ENCODE measurements around the gene GINS1. TPM values are rescaled to one million over a fixed set of nuclear protein-coding genes. Genes with fewer than 3 reads are reported as not detected.

GINS1 gene
- total and polyA plus RNA-seq, 2 of the 13 experiments (the other 11 are each of a cell fraction or from before 2014, with no cell fraction given) = 14.6 to 59.9 TPM

DNA sequence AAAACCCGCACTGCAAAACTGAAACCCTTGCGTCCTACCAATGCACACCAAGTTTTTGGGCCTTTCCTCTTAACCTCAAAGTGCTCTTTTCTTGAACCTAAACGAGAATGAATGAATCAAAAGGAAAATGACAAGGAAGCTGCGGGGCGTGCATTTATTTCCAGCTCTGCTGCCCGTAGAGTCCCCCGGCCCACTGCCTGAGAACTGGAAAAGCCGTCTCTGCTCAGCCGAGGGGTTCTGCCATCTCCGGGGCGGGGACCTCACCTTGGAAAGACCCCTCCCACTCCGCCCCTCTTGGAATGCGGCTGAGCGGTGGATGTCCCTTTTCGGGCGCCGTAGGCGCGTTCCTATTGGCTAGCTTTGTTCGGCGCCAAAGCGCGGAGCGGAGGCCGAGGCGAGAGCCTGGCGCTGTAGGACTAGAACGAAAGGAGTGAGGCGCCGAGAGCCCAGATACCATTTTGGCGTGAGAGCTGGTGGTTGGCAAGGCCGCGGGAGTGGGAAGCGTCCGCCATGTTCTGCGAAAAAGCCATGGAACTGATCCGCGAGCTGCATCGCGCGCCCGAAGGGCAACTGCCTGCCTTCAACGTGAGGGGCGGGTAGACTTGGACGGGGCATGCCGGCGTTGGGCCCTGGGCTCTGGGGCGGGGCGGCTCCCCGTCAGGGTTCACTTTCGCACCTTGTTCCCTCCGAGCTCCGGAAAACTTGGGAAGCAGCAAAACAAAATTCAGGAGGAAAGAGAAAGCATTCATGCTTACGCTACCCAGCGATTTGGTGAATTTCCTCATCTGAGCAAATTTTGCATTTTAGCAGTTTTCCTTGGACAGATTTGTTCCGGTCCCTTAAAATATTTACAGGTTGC lies at the start of gene GINS1 (continued):
- peak; percentile 94; the same call in 1 of the 2 replicates for TF ChIP-seq ZNF550 (CRISPR knock-in tag; IDR thresholded peaks at IDR 0.05; ENCODE audit: borderline replicate concordance)
- peak; percentile 98 for TF ChIP-seq ZNF446 (CRISPR knock-in tag; IDR thresholded peaks at IDR 0.05)
- peak; percentile 82 for TF ChIP-seq ZNF263 (CRISPR knock-in tag; IDR thresholded peaks at IDR 0.05)
- TF ChIP-seq AGO2 (optimal IDR thresholded peaks at IDR 0.05; ENCODE audit: low read depth, low read length) = no peak
- TF ChIP-seq ZNF841 (CRISPR knock-in tag; IDR thresholded peaks at IDR 0.05; ENCODE audit: borderline replicate concordance) = peak; percentile 54; the same call in 1 of the 2 replicates
- peak; percentile 98 for TF ChIP-seq MYC (CRISPR knock-in tag; IDR thresholded peaks at IDR 0.05; ENCODE audit: borderline replicate concordance)
- peak; percentile 100 for TF ChIP-seq ZMYM4 (CRISPR knock-in tag; IDR thresholded peaks at IDR 0.05)
- TF ChIP-seq, protein P1, sequence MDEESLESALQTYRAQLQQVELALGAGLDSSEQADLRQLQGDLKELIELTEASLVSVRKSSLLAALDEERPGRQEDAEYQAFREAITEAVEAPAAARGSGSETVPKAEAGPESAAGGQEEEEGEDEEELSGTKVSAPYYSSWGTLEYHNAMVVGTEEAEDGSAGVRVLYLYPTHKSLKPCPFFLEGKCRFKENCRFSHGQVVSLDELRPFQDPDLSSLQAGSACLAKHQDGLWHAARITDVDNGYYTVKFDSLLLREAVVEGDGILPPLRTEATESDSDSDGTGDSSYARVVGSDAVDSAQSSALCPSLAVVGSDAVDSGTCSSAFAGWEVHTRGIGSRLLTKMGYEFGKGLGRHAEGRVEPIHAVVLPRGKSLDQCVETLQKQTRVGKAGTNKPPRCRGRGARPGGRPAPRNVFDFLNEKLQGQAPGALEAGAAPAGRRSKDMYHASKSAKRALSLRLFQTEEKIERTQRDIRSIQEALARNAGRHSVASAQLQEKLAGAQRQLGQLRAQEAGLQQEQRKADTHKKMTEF (CRISPR knock-in tag; IDR thresholded peaks at IDR 0.05) = peak; percentile 98
- peak; percentile 100 for TF ChIP-seq KMT2A (CRISPR knock-in tag; IDR thresholded peaks at IDR 0.05)
- peak; percentile 93 for TF ChIP-seq ZNF124 (CRISPR knock-in tag; IDR thresholded peaks at IDR 0.05)
- TF ChIP-seq ZBTB38 (CRISPR knock-in tag; IDR thresholded peaks at IDR 0.05) = peak; percentile 96
- TF ChIP-seq, protein P2, sequence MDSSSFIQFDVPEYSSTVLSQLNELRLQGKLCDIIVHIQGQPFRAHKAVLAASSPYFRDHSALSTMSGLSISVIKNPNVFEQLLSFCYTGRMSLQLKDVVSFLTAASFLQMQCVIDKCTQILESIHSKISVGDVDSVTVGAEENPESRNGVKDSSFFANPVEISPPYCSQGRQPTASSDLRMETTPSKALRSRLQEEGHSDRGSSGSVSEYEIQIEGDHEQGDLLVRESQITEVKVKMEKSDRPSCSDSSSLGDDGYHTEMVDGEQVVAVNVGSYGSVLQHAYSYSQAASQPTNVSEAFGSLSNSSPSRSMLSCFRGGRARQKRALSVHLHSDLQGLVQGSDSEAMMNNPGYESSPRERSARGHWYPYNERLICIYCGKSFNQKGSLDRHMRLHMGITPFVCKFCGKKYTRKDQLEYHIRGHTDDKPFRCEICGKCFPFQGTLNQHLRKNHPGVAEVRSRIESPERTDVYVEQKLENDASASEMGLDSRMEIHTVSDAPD (CRISPR knock-in tag; IDR thresholded peaks at IDR 0.05) = 0 out of 2 replicates have a peak, but pooled peaks have one; percentile 88
- peak; percentile 95 for TF ChIP-seq NFYB (CRISPR knock-in tag; IDR thresholded peaks at IDR 0.05)
- TF ChIP-seq ZKSCAN5 (CRISPR knock-in tag; IDR thresholded peaks at IDR 0.05) = peak; percentile 62; the same call in 1 of the 2 replicates
- TF ChIP-seq ATRX (CRISPR knock-in tag; IDR thresholded peaks at IDR 0.05; ENCODE audit: borderline replicate concordance) = no peak
- no peak for TF ChIP-seq PLRG1 (conservative IDR thresholded peaks at IDR 0.05)
- TF ChIP-seq THYN1 (CRISPR knock-in tag; IDR thresholded peaks at IDR 0.05; ENCODE audit: borderline replicate concordance, low read depth) = peak; percentile 97; the same call in 1 of the 2 replicates
- no peak for TF ChIP-seq SMARCE1 (IDR thresholded peaks at IDR 0.05; ENCODE audit: borderline replicate concordance)
- no peak for TF ChIP-seq FOXK2 (IDR thresholded peaks at IDR 0.05)
- TF ChIP-seq PCBP2 (optimal IDR thresholded peaks at IDR 0.05; ENCODE audit: low read depth, low read length, poor library complexity, severe bottlenecking) = no peak
- TF ChIP-seq KLF6 (CRISPR knock-in tag; IDR thresholded peaks at IDR 0.05) = peak; percentile 92
- TF ChIP-seq ZC3H4 (CRISPR knock-in tag; IDR thresholded peaks at IDR 0.05; ENCODE audit: borderline replicate concordance) = no peak
- peak; percentile 96 for TF ChIP-seq ZNF160 (CRISPR knock-in tag; IDR thresholded peaks at IDR 0.05)
- 0 out of 2 replicates have a peak, but pooled peaks have one; percentile 90 for TF ChIP-seq ZFP62 (CRISPR knock-in tag; IDR thresholded peaks at IDR 0.05)
- TF ChIP-seq, protein P3, sequence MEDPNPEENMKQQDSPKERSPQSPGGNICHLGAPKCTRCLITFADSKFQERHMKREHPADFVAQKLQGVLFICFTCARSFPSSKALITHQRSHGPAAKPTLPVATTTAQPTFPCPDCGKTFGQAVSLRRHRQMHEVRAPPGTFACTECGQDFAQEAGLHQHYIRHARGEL (CRISPR knock-in tag; IDR thresholded peaks at IDR 0.05) = peak; percentile 84
- TF ChIP-seq, protein P4, sequence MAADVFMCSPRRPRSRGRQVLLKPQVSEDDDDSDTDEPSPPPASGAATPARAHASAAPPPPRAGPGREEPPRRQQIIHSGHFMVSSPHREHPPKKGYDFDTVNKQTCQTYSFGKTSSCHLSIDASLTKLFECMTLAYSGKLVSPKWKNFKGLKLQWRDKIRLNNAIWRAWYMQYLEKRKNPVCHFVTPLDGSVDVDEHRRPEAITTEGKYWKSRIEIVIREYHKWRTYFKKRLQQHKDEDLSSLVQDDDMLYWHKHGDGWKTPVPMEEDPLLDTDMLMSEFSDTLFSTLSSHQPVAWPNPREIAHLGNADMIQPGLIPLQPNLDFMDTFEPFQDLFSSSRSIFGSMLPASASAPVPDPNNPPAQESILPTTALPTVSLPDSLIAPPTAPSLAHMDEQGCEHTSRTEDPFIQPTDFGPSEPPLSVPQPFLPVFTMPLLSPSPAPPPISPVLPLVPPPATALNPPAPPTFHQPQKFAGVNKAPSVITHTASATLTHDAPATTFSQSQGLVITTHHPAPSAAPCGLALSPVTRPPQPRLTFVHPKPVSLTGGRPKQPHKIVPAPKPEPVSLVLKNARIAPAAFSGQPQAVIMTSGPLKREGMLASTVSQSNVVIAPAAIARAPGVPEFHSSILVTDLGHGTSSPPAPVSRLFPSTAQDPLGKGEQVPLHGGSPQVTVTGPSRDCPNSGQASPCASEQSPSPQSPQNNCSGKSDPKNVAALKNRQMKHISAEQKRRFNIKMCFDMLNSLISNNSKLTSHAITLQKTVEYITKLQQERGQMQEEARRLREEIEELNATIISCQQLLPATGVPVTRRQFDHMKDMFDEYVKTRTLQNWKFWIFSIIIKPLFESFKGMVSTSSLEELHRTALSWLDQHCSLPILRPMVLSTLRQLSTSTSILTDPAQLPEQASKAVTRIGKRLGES (CRISPR knock-in tag; IDR thresholded peaks at IDR 0.05; ENCODE audit: borderline replicate concordance) = peak; percentile 95

All from HepG2 (cell line).